Endothelial cell of umbilical vein (primary cell): ENCODE measurements around the gene SRSF9. TPM values are rescaled to one million over a fixed set of nuclear protein-coding genes. Genes with fewer than 3 reads are reported as not detected.

Experiments used
- BruUV-seq: library from RNA; stranded (reverse); fragments of 400-500 nt; replicated peaks from 2 replicates; lab custom pipeline; 2021; lab: Mats Ljungman, UMichigan
- CTCF ChIA-PET: fragments of 300-600, 350-600 bp; sonication (Branson Sonifier 250); formaldehyde crosslinking; loops from one replicate; lab custom pipeline; 2021; ENCODE audit warnings: antibody characterized with exemption, inconsistent platforms; lab: Charles Lee
- POLR2A ChIA-PET: fragments of 300-600, 350-600 bp; sonication (Branson Sonifier 250); formaldehyde crosslinking; loops from one replicate; lab custom pipeline; 2021; ENCODE audit warnings: antibody characterized with exemption, inconsistent platforms; lab: Charles Lee
- DNase-seq: peaks from one replicate; pipeline ENCODE4 v3.0.0-alpha.2; 2011; ENCODE audit warnings: low read depth, low spot score
- FAIRE-seq: peaks from 2 replicates; lab custom pipeline; 2011; peaks lifted over from hg19 to GRCh38; lab: Jason Lieb, UNC
- H2AFZ ChIP-seq: 2 replicates; pipeline ENCODE4 v1.6.0; 2012; ENCODE audit warnings: low read depth, low read length, control low read depth, inconsistent platforms
- H3K27ac ChIP-seq: 2 replicates; pipeline ENCODE4 v1.5.1; 2011; ENCODE audit warnings: low read depth, mild to moderate bottlenecking, control low read depth, low read length, moderate library complexity; ENCODE audit not compliant: insufficient read depth
- H3K27me3 ChIP-seq, 2 experiments: 2 replicates each; pipeline versions ENCODE4 v1.6.0 to v1.6.1; 2011; ENCODE audit warnings: low read length in 2 of 2, mixed read lengths in 1 of 2; ENCODE audit not compliant: control insufficient read depth in 2 of 2, insufficient read depth in 2 of 2
- H3K36me3 ChIP-seq, 2 experiments: 2 replicates in 1 of 2; 3 replicates in 1 of 2; pipeline ENCODE4 v1.5.1; 2011; ENCODE audit warnings: low read length in 2 of 2, mild to moderate bottlenecking in 1 of 2, moderate library complexity in 1 of 2; ENCODE audit not compliant: control insufficient read depth in 2 of 2, insufficient read depth in 2 of 2; ENCODE audit errors: extremely low read depth in 1 of 2
- H3K4me1 ChIP-seq: 3 replicates; pipeline ENCODE4 v1.5.1; 2011; ENCODE audit warnings: mild to moderate bottlenecking, low read length; ENCODE audit not compliant: control insufficient read depth, insufficient read depth; ENCODE audit errors: extremely low read depth
- H3K4me2 ChIP-seq: 2 replicates; pipeline ENCODE4 v1.6.1; 2011; ENCODE audit warnings: low read length, control low read depth, mixed read lengths; ENCODE audit not compliant: insufficient read depth
- H3K4me3 ChIP-seq, 3 experiments: fragments of 200-600 bp in 1 of 3; sonication (generic), shearing (Covaris generic) in 1 of 3; replicated peaks in 1 of 3; 2 replicates each; pipeline ENCODE4 v1.5.1; 2011 to 2016; ENCODE audit warnings: control low read depth in 3 of 3, low read length in 3 of 3, mild to moderate bottlenecking in 2 of 3, inconsistent platforms in 1 of 3, low read depth in 1 of 3, moderate library complexity in 1 of 3; ENCODE audit not compliant: insufficient read depth in 1 of 3
- H3K79me2 ChIP-seq: 2 replicates; pipeline ENCODE4 v1.6.0; 2012; ENCODE audit warnings: low read length, inconsistent platforms; ENCODE audit not compliant: control insufficient read depth, insufficient read depth
- H3K9ac ChIP-seq: replicated peaks from 2 replicates; pipeline ENCODE3; 2011; ENCODE audit warnings: low read length, control low read depth; ENCODE audit not compliant: insufficient read depth; ENCODE audit errors: extremely low read depth
- H3K9me1 ChIP-seq: replicated peaks from 3 replicates; pipeline ENCODE4 v1.6.0; 2011; ENCODE audit warnings: mild to moderate bottlenecking, low read length; ENCODE audit not compliant: control insufficient read depth, insufficient read depth; ENCODE audit errors: extremely low read depth
- H3K9me3 ChIP-seq: replicated peaks from 2 replicates; pipeline ENCODE4 v1.5.1; 2012; ENCODE audit warnings: low read length, inconsistent platforms; ENCODE audit not compliant: control insufficient read depth, insufficient read depth
- H4K20me1 ChIP-seq: replicated peaks from 2 replicates; pipeline ENCODE3; 2011; ENCODE audit warnings: mild to moderate bottlenecking, low read length; ENCODE audit not compliant: control insufficient read depth, insufficient read depth; ENCODE audit errors: extremely low read depth
- CTCF ChIP-seq, 2 donors: IDR thresholded peaks; 1 replicate in 1 of 2; 2 replicates in 1 of 2; pipeline ENCODE4 v1.5.1; 2011; ENCODE audit warnings: low read length in 2 of 2, mild to moderate bottlenecking in 2 of 2, moderate library complexity in 2 of 2, control low read depth in 1 of 2, inconsistent platforms in 1 of 2, low read depth in 1 of 2; ENCODE audit not compliant: insufficient read depth in 1 of 2; ENCODE audit errors: extremely low read depth in 1 of 2
- FOS ChIP-seq: IDR thresholded peaks from 2 replicates; pipeline ENCODE4 v1.6.1; 2011; ENCODE audit warnings: mild to moderate bottlenecking, low read length, moderate library complexity, borderline replicate concordance; ENCODE audit not compliant: insufficient read depth
- GATA2 ChIP-seq: IDR thresholded peaks from 2 replicates; pipeline ENCODE4 v1.7.0; 2011; ENCODE audit warnings: low read depth, mild to moderate bottlenecking, moderate library complexity, mixed read lengths, low read length; ENCODE audit not compliant: insufficient read length, insufficient read depth
- JUN ChIP-seq: IDR thresholded peaks from 2 replicates; pipeline ENCODE4 v1.6.1; 2011; ENCODE audit warnings: borderline replicate concordance, low read depth; ENCODE audit not compliant: insufficient read length, insufficient read depth
- MAX ChIP-seq: IDR thresholded peaks from 2 replicates; pipeline ENCODE4 v1.6.1; 2011; ENCODE audit not compliant: insufficient read depth, insufficient read length
- MYC ChIP-seq: IDR thresholded peaks from one replicate; pipeline ENCODE4 v1.6.1; 2011; ENCODE audit warnings: mild to moderate bottlenecking, low read depth, low read length
- POLR2A ChIP-seq: IDR thresholded peaks from 2 replicates; pipeline ENCODE4 v1.6.1; 2012; ENCODE audit warnings: low read depth, mild to moderate bottlenecking, control low read depth, low read length
- POLR2AphosphoS5 ChIP-seq: IDR thresholded peaks from 2 replicates; pipeline ENCODE4 v1.6.1; 2012; ENCODE audit warnings: low read depth, mild to moderate bottlenecking, control low read depth, low read length, moderate library complexity; ENCODE audit not compliant: insufficient read depth
- dilution Hi-C: fragments of 300-500 bp; cut with MboI; formaldehyde crosslinking; loops from one replicate; pipeline ENCODE4 v1.15.0; 2019; ENCODE audit warnings: low sequenced_read_pairs; ENCODE audit not compliant: extremely low pct_ligation_motif_present
- intact Hi-C: fragments of 100-400 bp; cut with micrococcal nuclease; formaldehyde crosslinking; loops from one replicate; pipeline ENCODE4 v1.10.0; 2022
- polyA plus RNA-seq, 4 experiments: library from polyadenylated mRNA; depleted of rRNA in 3 of 4; stranded (reverse) in 3 of 4; unstranded in 1 of 4; fragments of >200 nt; gene quantifications; 2 replicates each; pipeline versions ENCODE4 v1.2.1 to v1.2.3, GENCODE V29; 2011 to 2012; ENCODE audit warnings: missing spikeins in 1 of 4
- total RNA-seq: library from RNA; stranded (reverse); gene quantifications from 2 replicates; pipeline ENCODE4 v1.2.3, GENCODE V29; 2021

The SRSF9 gene
- total and polyA plus RNA-seq, 2 donors (not counting 3 experiments of a cell fraction or from before 2014, with no cell fraction given) = 153 to 226 TPM

- no peaks in the 10 kb centered on the region for H4K20me1 ChIP-seq
- H3K4me3 ChIP-seq = no peak overlapping the region
- no peaks in the 10 kb centered on the region for H3K9me1 ChIP-seq
- peaks cover 5% of the 10 kb centered on the region for H3K4me1 ChIP-seq
- FAIRE-seq (no peak), DNase-seq (no peak)
- BruUV-seq = no TSS peak
- intact Hi-C loops = no loop called here
- H3K27me3 ChIP-seq = no peaks in the 10 kb centered on the region
- H3K79me2 ChIP-seq = no peaks in the 10 kb centered on the region
- no peak overlapping the region for H2AFZ ChIP-seq
- no peak overlapping the region for H3K4me2 ChIP-seq
- ChIA-PET CTCF (no interaction called here), POLR2A (interaction anchor here (0.6 kb wide), 1 partner anchor 197 kb away, joined by 4 read pairs; no protein-coding TSS in a partner anchor)
- no peaks in the 10 kb centered on the region for H3K9me3 ChIP-seq
- no peak for TF ChIP-seq MAX
- no peak for TF ChIP-seq JUN
- TF ChIP-seq FOS = no peak
- TF ChIP-seq GATA2 = no peak
- no peak for TF ChIP-seq POLR2AphosphoS5
- no peak for TF ChIP-seq MYC
- TF ChIP-seq CTCF (IDR thresholded peaks at IDR 0.05; ENCODE audit: extremely low read depth in 1 of 2, insufficient read depth in 1 of 2, low read depth in 1 of 2, low read length in 2 of 2) = no peak
- no peak for TF ChIP-seq POLR2A
- H3K36me3 ChIP-seq = no peaks in the 10 kb centered on the region
- H3K9ac ChIP-seq = no peak overlapping the region
- dilution Hi-C loops = no loop called here
- no peak overlapping the region for H3K27ac ChIP-seq
Measured at GRCh38 chr12:120479458-120479857, 9.9 kb upstream of the SRSF9 start.
